ENCODE data around the gene HSPBAP1.
"Not testable (repeated sequence)": the region's sequence is repeated elsewhere in the genome, so short reads cannot be mapped to it uniquely, and the experiment has no call there.

HSPBAP1 gene

DNA sequence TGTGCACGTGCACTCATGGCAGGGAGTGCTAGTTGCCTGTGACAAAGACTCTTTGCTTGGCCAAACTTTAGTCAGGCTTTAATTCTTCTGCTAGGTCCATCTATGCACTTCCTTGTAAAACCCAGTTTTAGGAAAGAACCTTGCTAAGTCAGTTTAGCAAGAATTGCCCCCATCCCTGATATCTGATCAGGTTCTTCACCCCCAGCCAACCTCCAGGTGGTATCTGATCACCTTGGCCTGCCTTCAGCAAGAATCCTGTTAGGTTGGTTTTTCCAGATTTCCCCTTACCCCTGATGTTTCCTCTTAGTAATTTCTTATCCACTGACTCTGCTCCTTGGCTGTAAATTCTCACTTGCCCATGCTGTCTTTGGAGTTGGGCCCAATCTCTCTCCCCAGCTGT is 8.4 kb downstream of the HSPBAP1 start:
- DNase-seq (ENCODE audit: low read depth): no peak

DNA sequence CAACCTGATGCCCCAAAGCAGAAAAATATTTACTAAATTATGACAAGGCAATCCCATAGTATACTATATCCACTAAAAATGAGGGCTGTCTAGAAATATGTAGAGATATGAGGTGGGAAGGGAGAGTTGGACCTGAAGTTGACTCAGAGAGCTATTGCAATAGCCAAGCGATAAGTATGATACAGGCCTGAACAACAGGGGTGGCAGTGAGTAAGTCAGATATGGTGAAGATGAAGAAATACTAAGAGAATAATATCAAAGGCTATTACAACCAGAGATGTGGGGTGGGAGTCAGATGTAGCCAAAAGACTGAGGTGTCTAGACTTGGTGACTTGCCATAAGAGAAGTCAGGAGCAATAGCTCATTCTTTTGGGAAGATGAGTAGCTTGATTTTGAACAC is 9.2 kb downstream of the HSPBAP1 start:
- no peak for DNase-seq (ENCODE audit: low read depth)

DNA sequence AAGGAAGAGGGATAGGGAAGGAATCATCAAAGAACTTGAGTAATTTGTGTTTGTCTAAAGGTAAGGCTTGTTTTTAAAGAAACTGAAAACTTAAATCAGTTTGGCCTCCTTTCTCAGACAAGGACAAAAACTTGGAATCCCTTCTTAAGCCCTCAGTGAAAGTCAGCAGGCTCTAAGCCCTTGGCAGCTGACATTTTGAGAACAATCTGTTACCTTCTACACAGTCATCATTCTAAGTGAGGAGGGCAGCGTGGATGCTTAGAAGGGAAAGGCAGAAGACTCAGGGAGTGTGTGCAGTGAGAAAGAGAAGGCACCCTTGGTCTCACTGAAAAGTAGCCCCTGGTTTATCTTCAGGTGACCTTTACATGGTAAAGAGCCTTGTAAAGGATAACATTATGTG is 10.8 kb downstream of the HSPBAP1 start:
- no peak for DNase-seq (ENCODE audit: low read depth)

DNA sequence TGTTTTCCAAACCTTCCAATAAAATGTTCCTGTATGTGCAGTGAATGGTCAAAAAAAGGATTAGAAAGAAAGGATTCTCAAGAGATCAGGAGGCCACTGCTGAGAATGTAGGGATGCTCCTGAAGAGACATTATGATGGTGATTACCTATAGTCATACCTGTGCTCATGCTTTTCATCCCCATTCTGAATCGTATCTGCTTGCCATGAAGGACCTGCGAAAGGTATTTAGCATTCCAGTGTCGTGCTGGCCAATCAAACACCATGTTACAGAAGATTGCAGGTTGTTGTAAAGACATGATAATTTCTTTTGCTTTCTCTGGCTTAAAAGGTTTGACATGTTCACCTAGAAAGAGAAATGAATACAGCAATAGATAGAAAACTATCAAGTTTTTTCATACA is 16.1 kb downstream of the HSPBAP1 start:
- DNase-seq (ENCODE audit: low read depth): no peak

DNA sequence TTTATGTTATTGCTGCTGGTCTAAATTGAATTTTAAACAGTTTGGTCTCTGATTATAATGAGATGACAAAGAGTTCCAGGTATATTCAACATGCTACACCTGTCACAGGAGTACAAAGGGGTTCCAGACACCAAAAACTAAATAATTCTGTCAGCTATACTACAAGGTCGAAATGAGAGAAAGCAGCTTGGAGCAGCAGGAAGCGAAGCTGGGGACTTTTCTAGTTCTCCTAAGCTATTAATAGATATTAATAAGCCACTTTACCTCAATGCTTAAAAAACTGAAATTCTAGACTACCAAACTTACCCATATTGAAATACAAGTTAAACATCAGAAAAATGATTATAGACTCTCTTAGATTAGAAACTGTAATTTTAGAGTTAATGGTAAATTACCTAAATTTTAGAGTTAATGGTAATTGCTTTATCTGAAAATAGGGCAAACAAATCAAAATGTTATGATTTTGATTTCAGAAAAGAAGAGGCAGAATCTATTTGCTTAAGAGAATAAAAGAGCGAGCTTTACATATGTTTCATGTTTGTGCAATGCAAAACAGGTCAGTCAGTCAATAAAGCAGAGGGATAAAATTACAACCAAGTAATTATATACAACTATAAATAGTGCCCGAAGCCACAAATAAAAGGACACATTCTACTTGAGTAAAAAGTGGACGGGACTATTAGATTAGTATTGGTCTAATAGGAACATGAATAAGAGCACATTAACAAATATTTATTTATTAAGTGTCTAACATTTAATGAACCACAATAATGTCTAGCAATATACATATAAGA is 16.8 kb downstream of the HSPBAP1 start:
- no peak for DNase-seq (ENCODE audit: low read depth)

DNA sequence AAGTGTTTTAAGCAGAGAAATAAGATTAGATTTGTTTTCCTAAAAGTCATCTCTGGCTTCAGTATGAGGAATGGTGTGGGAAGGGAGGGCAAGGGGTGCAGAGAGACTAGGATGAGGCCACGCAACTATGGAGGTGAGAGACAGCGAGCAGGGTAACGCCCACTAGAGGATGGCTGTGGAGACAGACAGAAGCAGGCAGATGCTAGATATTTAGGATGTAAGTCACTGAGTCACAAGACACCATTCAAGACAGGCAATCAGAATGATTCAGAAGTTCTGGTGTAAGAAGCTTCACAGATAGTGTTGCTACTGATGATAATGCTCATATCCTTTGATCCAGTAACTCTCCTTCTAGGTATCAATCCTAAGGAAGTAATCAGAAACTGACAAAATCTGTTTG is 19.1 kb downstream of the HSPBAP1 start:
- no peak for DNase-seq (ENCODE audit: low read depth)

DNA sequence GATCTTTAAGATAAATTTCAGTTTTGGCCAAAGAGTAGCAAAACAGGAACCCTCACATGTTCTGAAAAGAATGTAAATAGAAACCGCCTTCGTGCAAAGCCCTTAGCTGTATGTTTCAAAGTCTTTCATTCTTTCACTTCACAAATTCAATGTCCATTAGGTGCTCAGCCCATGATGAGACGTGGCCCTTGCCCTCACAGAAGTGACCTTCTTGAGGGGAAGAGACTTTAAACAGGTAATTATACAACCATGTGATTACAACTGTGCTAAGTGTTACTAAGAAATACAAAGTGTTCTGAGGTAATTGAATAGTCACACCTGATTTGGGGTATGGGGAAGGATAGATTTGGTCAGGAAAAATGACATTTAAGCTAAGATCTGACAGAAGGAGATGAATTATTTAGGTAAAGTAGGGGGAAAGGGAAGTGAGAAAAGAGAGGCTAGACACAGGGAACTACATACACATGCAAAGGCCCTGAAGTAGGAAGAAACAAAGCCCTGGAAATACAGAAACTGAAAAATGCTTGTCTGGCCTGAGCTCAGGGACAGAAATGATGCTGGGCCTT is 19.6 kb downstream of the HSPBAP1 start:
- no peak for DNase-seq (ENCODE audit: low read depth)

DNA sequence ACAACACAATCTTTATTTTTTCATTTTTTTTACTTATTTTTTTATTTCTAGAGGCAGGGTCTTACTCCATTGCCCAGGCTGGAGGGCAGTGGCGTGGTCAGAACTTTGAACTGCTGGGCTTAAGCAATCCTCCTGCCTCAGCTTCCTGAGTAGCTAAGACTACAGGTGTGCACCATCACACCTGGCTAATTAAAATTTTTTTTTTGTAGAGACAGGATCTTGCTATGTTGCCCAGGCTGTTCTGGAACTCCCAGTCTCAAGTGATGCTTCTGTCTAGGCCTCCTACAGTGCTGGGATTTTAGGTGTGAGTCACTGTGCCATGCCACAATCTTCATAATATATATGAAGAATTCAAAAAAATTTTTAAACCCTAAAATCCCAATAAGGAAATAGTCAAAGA is 20.8 kb downstream of the HSPBAP1 start:
- no peak for DNase-seq (ENCODE audit: low read depth)

DNA sequence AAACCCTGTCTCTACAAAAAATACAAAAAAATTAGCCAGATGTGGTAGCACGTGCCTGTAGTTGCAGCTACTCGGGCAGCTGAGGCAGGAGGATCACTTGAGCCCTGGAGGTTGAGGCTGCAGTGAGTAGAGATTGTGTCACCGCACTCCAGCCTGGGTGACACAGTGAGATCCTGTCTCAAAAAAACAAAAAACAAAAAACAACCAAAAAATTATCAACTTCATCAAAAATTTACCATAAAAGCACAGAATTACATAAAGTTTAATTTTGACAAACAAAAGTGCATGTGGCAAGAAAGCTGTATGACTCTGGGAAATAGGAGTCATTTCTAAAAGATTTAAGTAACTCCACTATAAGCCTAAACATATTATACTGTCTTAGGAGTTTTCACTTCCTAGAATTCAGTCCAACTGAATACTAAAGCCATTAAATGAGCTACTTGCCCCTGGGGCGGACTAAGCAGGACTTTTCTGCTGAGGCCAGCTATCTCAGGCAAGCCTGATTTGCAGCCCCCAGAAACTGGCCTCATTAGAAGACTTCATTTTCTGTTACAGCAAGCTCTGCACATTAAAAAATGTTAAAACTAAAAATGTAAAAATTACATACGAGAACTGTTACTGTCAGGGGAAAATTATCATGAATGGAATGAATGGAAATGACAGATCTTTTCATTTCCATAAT is 23.0 kb downstream of the HSPBAP1 start:
- DNase-seq (ENCODE audit: low read depth): no peak

DNA sequence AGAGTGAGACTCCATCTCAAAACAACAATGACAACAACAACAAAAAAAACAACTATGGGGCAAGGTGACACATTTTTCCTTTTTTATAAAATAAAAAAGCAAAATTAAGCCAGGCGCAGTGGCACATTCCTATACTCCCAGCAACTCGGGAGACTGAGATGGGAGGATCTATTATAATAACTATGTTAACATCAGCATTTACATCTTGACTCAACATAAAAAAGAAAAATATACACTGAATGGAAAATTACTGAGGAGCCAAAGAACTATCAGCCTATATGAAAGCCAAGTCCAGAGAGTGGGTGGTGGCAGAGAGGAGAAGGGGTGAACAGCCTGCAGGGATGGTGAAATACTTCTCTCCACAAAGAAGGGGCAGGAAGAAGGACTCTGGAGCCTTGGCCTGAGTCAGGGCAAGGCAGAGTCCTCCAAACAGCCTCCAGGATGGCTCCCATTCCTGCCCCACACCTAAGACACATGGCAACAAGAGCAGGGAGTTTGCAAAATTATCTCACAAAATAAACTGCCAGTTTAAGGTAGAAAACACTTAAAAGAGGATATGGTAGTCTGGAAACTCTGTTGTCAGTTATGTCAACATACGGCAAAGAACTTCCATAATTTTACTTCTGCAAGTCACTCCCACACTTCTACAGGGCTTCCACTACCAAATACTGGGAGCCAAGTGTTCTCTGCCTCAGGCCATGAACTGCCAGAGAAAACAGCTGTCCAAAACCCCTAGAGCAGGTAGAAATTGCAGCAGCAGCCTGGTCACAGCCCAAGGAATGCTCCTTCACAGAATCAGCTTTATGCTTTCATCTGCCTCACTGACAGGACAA is 25.9 kb downstream of the HSPBAP1 start:
- DNase-seq (ENCODE audit: low read depth): no peak

DNA sequence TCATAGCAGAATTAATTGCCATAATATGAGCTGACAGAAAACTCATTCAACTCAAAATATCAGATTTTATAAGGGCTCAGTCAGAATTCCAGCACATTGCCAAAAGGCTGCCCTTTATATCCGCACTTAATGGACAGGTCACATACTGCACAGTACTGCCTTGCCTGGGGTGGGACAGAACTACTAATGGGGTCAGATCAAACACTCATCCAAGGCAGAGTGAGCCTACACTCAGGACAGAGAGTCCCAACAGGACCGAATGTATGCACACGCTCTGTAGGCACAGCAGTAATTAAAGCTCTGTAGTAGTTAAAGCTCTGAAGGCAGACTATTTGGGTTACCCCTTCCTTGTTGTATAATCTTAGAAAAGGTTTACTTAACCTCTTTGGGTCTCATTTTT is 27.2 kb downstream of the HSPBAP1 start:
- DNase-seq (ENCODE audit: low read depth): no peak

DNA sequence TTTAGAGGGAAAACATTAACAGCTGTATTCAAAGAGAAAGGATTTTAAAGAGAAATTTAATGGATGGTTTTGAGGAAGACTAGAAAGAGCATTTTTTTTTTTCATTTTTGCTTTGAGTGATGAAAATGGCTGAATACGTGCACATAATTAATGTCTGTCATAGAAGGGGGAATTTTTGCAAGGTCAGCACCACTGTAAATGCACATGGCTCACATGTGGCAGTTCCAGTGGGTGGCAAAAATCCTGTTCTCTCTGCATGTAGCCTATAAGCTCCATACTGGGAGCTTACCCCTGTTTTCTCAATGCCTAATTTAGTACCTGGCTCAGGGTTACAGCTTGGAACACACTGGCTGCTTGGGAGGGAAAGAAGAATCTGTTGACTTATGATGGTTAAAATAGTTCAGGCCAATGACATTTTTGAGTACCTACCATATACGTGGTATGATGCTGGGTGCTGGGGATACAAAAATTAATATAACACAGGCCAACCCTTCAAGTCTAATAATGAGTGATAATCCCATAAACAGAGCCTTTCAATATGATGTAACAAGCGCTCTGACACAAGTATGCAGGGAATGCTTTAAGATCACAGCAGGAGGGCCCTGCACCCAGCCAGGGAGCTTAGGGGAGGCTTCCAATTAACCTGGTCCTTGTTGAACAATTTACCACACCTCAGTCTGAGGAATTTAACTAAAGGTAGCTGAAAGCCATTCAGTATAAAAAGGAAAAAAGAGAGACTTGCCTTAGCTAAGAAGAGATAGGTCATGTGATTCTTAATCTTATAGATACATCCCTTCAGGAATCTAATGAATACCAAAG is 33.0 kb downstream of the HSPBAP1 start:
- no peak for DNase-seq (ENCODE audit: low read depth)

DNA sequence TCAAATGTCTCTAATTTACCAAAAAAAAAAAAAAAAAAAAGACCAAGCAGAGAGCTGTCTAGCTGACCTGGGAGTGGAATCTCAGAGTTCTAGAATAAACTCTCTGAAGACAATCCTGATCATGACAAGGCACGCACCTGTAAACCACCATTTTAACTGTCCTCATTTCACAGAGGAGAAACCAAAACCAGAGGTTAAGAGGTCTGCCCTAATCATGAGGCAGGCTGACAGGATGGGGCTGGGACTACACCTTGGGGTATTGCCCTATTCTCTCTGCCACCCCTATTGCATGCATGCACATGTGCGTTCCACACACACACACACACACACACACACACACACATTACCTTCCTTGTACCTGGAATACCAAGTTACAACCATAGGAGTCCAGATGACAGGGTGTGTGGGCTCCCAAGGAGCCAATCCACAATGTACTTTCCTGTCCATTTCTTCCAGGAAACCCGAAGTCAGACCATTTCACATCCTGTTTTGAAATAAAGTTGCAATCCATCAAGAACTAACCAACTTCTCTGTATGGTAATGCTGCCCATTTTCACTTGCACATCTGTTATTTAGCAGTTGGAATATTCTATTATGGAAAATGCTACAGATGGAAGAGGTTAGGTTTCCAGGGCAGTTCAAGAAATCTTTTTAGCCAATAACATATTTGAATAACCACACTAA is 34.6 kb downstream of the HSPBAP1 start:
- DNase-seq (ENCODE audit: low read depth): no peak

DNA sequence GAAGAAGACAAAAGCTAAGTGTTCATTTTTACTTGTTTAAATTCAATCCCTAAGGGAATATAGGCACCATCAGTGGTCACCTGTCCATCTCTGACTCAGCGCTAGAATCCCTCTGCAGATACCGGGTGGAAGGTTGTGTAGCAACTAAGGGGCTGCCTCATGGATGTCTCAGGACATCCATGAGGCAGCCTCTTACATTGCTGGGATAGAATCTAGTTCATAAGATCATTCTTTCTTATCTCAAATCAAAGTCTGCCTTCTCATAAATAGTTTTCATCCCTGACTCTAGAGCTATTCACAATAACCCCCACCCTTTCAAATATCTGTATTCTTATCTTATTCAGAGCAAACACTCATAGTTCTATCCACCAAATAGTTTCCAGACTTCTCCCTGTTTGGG is 38.1 kb downstream of the HSPBAP1 start:
- DNase-seq (ENCODE audit: low read depth): no peak

DNA sequence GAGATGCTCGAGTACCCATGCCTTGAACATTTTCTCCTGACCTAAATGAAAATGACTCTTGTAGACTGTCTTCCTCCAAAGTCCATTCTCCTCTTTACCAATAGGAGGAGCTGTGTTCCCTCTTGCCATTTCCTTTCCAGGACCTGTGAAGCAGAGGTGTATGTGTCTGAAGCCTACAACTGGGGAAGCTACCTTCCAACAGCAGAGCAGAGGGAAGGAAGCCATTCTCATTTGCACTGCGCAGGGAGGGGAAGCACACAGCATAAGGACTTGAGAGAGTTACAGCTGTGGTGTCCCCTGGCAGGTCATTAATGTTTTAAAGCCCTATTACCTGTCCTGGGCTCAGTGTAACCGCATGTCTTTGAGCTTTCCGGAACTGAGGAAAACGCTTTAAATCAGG is 38.7 kb downstream of the HSPBAP1 start:
- no peak for DNase-seq (ENCODE audit: low read depth)

DNA sequence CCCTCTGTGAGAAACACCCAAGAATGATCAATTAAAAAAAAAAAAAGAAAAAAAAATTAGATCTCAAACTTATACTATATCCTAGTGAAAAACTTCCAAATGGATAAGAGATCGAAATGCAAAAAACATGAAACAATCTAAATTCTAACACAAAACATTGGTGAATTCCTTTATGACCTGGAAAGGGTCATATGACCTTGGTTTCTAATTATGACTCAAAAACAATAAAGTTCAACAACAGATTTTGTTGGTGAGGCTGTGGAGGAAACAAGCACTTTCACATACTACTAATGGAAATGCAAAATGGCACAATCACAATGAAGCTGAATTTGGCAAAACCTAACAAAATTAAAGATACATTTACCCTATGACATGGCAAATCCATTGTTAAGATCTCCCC is 45.3 kb downstream of the HSPBAP1 start:
- DNase-seq (ENCODE audit: low read depth): no peak

DNA sequence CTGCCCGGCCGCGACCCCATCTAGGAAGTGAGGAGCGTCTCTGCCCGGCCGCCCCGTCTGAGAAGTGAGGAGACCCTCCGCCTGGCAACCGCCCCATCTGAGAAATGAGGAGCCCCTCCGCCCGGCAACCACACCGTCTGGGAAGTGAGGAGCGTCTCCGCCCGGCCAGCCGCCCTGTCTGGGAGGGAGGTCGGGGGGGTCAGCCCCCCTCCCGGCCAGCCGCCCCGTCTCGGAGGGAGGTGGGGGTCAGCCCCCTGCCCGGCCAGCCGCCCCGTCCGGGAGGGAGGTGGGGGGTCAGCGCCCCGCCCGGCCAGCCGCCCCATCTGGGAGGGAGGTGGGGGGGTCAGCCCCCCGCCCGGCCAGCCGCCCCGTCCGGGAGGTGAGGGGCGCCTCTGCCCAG is 46.3 kb downstream of the HSPBAP1 start:
- DNase-seq (ENCODE audit: low read depth): not testable (repeated sequence)

DNA sequence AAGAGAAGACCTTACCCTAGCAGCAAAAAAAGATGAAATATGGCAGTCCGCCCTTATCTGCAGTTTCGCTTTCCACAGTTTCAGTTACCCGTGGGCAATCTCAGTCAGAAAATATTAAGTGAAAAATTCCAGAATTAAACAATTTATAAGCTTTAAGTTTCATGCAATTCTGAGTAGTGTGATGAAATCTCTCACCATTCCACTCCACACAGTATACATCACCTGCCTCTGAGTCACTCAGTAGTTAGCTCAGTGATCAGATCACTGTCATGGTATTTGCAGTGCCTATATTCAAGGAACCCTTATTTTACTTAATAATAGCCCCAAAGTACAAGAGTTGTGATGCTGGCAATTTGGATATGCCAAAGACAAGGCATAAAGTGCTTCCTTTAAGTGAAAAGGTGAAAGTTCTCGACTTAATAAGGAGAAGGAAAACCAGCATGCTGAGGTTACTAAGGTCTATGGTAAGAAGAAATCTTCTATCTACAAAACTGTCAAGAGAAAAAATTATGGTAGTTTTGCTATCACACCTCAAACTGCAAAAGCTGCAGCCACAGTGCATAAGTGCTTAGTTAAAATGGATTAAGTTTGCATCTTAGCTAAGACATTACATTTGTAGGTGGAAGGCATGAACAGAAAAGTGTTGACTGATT is 48.1 kb downstream of the HSPBAP1 start:
- DNase-seq (ENCODE audit: low read depth): no peak

DNA sequence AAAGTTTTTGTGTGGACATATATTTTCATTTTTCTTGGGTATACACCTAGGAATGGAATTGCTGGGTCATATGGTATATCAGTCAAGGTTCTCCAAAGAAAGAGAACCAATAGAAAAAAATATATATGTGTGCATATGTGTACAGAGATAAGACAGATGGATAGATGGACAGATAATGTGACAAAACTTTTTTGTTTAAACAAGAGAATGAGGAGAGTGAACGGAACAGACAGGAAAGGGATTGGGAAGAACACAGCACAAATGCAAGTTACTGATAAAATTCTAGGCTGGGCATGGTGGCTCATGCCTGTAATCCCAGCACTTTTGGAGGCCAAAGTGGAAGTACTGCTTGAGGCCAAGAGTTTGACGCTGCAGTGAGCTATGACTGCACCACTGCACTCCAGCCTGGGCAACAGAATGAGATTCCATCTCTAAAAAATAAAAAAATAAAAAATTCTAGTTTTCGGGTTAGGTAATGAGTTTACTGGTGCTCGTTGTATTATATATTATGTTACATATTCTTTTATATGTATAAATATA is 50.0 kb downstream of the HSPBAP1 start:
- no peak for DNase-seq (ENCODE audit: low read depth)

DNA sequence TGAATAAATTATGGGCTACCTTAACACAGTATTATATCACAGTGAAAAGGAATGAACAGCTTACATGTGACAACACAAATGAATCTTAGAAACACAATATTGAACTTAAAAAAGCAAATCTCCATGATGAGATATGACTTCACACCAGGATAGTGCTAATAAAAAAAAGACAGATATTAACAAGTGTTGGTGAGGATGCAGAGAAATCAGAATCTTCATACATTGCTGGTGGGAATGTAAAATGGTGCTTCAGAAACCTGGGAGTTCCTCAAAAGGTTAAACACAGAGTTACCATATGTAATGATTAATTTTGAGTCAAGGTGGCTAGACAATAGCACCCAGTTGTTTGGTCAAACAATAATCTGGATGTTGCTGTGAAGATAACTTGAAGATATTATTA is 51.4 kb downstream of the HSPBAP1 start:
- no peak for DNase-seq (ENCODE audit: low read depth)

Data from stimulated activated CD8-positive, alpha-beta memory T cell treated with anti-CD3 and anti-CD28 coated beads, Interleukin-15, amount 100 ng/mL, for 1 hour (primary cell).